Psoas muscle (tissue), 8 donors: ENCODE results near the gene RBMS2. TPM values are rescaled to one million over a fixed set of nuclear protein-coding genes. Genes with fewer than 3 reads are reported as not detected.

ENCODE experiments used
- ATAC-seq, 4 donors: fragments of 200-7000 bp; cut with Tn5 transposase; one replicate each; pipeline ENCODE4 v1.9.1; 2020; ENCODE audit warnings: moderate library complexity in 3 of 4, mild to moderate bottlenecking in 2 of 4
- DNase-seq, 2 donors: peaks; one replicate each; pipeline ENCODE4 v3.0.0-alpha.2; 2020
- H3K27ac ChIP-seq: fragments of 200-600 bp; one replicate; pipeline ENCODE4 v1.8.0; 2022
- H3K27me3 ChIP-seq, 3 donors: fragments of 200-600 bp in 1 of 3; one replicate each; pipeline versions ENCODE4 v1.6.1 to v1.8.0; 2013 to 2022; ENCODE audit warnings: low read length in 2 of 3, mild to moderate bottlenecking in 2 of 3, moderate library complexity in 1 of 3; ENCODE audit not compliant: insufficient read depth in 3 of 3
- H3K36me3 ChIP-seq, 2 donors: fragments of 200-600 bp in 1 of 2; one replicate each; pipeline versions ENCODE4 v1.6.1 to v1.8.0; 2013 to 2022; ENCODE audit warnings: low read depth in 1 of 2, mild to moderate bottlenecking in 1 of 2, moderate library complexity in 1 of 2; ENCODE audit not compliant: insufficient read depth in 1 of 2
- H3K4me1 ChIP-seq: fragments of 200-600 bp; one replicate; pipeline ENCODE4 v1.8.0; 2022
- H3K4me3 ChIP-seq: fragments of 200-600 bp; one replicate; pipeline ENCODE4 v1.8.0; 2022; ENCODE audit warnings: mild to moderate bottlenecking
- H3K9me3 ChIP-seq: fragments of 200-600 bp; one replicate; pipeline ENCODE4 v1.8.0; 2022
- WGBS, 3 donors: extraction: QIAGEN DNeasy Blood & Tissue Kit; methylation state at CpG; one replicate each; pipeline versions ENCODE4 v1.1.6 to v1.1.7; 2013; 5-methylcytosine and 5-hydroxymethylcytosine counted together
- intact Hi-C, 2 donors: fragments of 100-400 bp; cut with DNase I; formaldehyde crosslinking; loops; one replicate each; pipeline versions ENCODE4 v1.11.0 to v1.14.2; 2022
- polyA plus RNA-seq, 3 donors: library from polyadenylated mRNA; stranded (reverse); fragments of 200-250 nt; gene quantifications; one replicate each; pipeline ENCODE4 v1.2.3, GENCODE V29; 2013
- total RNA-seq, 4 donors: library from RNA; stranded (reverse); fragmentation: NEBNext Ultra II Directional in 2 of 4; extraction: Animal tissue kit (Norgen Biotek cat#: 25700) in 2 of 4; gene quantifications; one replicate each; pipeline versions ENCODE4 v1.2.1 to v1.2.4, GENCODE V29; 2021 to 2023
- TF ChIP-seq, protein P1 (sequence below): fragments of 200-600 bp; IDR thresholded peaks from one replicate; pipeline ENCODE4 v1.8.0; 2022; ENCODE audit warnings: antibody characterized with exemption
- donor health status: healthy with polysubstance abuse.
- donor health status: DM: no; HTN: no; CAD: no; lungs with moderate emphysema.
- donor health status: Bipolar disorder and iron deficiency.
- donor health status: healthy.
- donor health status: DM: yes; HTN: yes; CAD: no.
- donor health status: DM: no; HTN: no; CAD: no.
- donor health status: DM: no; HTN: no; CAD: no.
- donor health status: DM: yes; HTN: yes; CAD: no.

Gene RBMS2
- total and polyA plus RNA-seq, 7 donors = 3.0 to 20.5 (median 11.8) TPM

DNA sequence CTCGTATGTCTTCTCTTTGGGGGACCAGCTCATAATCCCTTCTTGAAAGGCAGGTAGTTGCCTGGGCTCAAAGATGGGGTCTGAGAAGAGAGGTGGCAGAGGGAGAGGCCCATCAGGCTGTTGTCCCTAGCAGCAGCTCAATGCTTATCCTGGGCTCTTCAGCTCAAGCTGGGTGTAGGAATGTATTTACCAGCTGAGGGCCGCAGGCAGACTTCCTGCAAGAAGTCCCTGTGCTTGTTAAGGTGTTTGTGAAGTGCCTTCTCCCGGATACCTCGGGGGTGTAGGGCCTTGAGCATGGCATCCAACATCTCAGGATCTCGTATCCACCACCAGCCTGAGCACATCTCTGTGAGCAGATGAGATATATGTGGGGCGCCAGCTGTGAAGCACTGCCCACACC is 79.1 kb downstream of the RBMS2 start:
- Histone ChIP-seq H3K4me3 (no peak overlapping the region), H3K36me3 (peaks cover 36 to 98% of the 10 kb centered on the region in 2 donors), H3K9me3 (no peaks in the 10 kb centered on the region), H3K27me3 (no peaks in the 10 kb centered on the region), H3K4me1 (no peaks in the 10 kb centered on the region), H3K27ac (no peak overlapping the region)
- TF ChIP-seq, protein P1, sequence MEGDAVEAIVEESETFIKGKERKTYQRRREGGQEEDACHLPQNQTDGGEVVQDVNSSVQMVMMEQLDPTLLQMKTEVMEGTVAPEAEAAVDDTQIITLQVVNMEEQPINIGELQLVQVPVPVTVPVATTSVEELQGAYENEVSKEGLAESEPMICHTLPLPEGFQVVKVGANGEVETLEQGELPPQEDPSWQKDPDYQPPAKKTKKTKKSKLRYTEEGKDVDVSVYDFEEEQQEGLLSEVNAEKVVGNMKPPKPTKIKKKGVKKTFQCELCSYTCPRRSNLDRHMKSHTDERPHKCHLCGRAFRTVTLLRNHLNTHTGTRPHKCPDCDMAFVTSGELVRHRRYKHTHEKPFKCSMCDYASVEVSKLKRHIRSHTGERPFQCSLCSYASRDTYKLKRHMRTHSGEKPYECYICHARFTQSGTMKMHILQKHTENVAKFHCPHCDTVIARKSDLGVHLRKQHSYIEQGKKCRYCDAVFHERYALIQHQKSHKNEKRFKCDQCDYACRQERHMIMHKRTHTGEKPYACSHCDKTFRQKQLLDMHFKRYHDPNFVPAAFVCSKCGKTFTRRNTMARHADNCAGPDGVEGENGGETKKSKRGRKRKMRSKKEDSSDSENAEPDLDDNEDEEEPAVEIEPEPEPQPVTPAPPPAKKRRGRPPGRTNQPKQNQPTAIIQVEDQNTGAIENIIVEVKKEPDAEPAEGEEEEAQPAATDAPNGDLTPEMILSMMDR = no peak
- intact Hi-C loops = no loop called here
- no peak for DNase-seq
- WGBS, 3 donors = 82 to 85% (median 83%) methylated on average over 6 of the region's 6 CpGs
- ATAC-seq = no peak

GRCh38 chr12:56601503-56601902 is 79.9 kb downstream of the RBMS2 start:
- intact Hi-C loops = no loop called here
- ATAC-seq (no peak), DNase-seq (no peak)
- Histone ChIP-seq H3K36me3 (peaks cover 40 to 98% of the 10 kb centered on the region in 2 donors), H3K9me3 (no peaks in the 10 kb centered on the region), H3K4me3 (no peak overlapping the region), H3K27ac (no peak overlapping the region), H3K27me3 (no peaks in the 10 kb centered on the region), H3K4me1 (no peaks in the 10 kb centered on the region)
- TF ChIP-seq, protein P1 = no peak
- 71 to 82% (median 73%) methylated on average over 3 of the region's 3 CpGs for WGBS, 3 donors

GRCh38 chr12:56602239-56602638 is 80.6 kb downstream of the RBMS2 start:
- intact Hi-C loops = no loop called here
- TF ChIP-seq, protein P1 = no peak
- no peak overlapping the region for H3K27ac ChIP-seq
- H3K27me3 ChIP-seq = no peaks in the 10 kb centered on the region
- H3K4me3 ChIP-seq = no peak overlapping the region
- WGBS, 3 donors = 81 to 88% (median 85%) methylated on average over 3 of the region's 3 CpGs
- H3K36me3 ChIP-seq = peaks cover 43 to 98% of the 10 kb centered on the region in 2 donors
- H3K4me1 ChIP-seq = no peaks in the 10 kb centered on the region
- DNase-seq (no peak), ATAC-seq (no peak)
- H3K9me3 ChIP-seq = no peaks in the 10 kb centered on the region

GRCh38 chr12:56604355-56604754 is 82.7 kb downstream of the RBMS2 start:
- intact Hi-C loops = no loop called here
- DNase-seq = no peak
- peaks cover 32 to 100% of the 10 kb centered on the region in 2 donors for H3K36me3 ChIP-seq
- WGBS, 3 donors = 94 to 97% (median 97%) methylated on average over 3 of the region's 3 CpGs
- TF ChIP-seq, protein P1 = no peak
- no peak overlapping the region for H3K4me3 ChIP-seq
- no peaks in the 10 kb centered on the region for H3K27me3 ChIP-seq
- H3K9me3 ChIP-seq = no peaks in the 10 kb centered on the region
- H3K4me1 ChIP-seq = no peaks in the 10 kb centered on the region
- H3K27ac ChIP-seq = no peak overlapping the region
- ATAC-seq = no peak

DNA sequence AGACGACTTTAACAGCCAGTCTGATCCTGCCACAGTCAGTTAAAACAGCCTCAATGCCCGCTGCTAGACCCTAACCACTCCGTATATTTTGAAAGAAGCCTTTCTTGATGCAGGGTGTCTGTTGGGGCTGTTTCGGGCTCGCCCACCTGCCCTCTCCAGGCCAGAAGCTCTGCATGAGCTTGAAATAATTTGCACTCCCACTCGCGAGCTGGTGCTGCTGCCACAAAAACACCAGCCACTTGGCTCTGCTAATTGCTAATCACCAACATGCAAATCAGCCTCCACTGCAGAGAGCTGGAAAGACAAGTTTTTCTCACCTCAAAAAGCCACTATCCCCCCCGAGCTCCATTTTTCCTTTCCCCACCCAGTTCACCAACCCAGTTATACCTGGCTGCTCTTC is 93.0 kb downstream of the RBMS2 start:
- Histone ChIP-seq H3K27me3 (no peaks in the 10 kb centered on the region), H3K9me3 (no peaks in the 10 kb centered on the region), H3K27ac (no peak overlapping the region), H3K4me3 (no peak overlapping the region), H3K4me1 (peaks cover 7% of the 10 kb centered on the region), H3K36me3 (peaks cover 40 to 87% of the 10 kb centered on the region in 2 donors)
- intact Hi-C loops = no loop called here
- DNase-seq (no peak), ATAC-seq (no peak)
- WGBS, 3 donors = 83 to 88% (median 86%) methylated on average over 8 of the region's 8 CpGs
- TF ChIP-seq, protein P1 = no peak
